Esophagus muscularis mucosa (tissue), 3 donors: ENCODE measurements around the gene TREML4.

Source experiments
- POLR2A ChIP-seq: fragments of 450-650 bp; IDR thresholded peaks from one replicate; pipeline ENCODE4 v1.6.1; 2017; ENCODE audit warnings: antibody characterized with exemption, moderate library complexity, mild to moderate bottlenecking, low read depth
- TF ChIP-seq, protein P1 (sequence below), 3 experiments: fragments of 200-600 bp in 2 of 3; fragments of 450-650 bp in 1 of 3; sonication (generic) in 2 of 3; IDR thresholded peaks; one replicate each; pipeline ENCODE4 v1.5.1; 2017 to 2019; ENCODE audit warnings: antibody characterized with exemption in 3 of 3, mild to moderate bottlenecking in 2 of 3, moderate library complexity in 1 of 3

DNA sequence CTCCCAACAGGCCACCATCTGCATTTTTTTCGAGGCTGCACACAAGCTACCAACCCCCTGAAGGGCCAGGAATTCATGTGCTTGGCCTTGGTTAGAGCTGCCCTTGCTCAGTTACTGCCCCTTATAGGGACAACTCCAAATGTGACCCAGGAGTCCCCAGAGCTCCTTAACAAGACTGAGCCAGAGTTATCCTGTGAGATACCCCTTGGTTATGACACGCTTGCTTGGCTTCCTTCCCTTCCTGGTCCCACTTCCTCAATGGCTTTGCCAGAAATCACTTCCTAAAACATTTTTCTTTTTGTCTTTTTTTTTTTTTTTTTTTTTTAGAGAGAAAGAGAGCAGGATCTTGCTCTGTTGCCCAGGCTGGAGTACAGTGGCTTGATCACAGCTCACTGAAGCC is 49.5 kb downstream of the TREML4 start:
- TF ChIP-seq, protein P1, sequence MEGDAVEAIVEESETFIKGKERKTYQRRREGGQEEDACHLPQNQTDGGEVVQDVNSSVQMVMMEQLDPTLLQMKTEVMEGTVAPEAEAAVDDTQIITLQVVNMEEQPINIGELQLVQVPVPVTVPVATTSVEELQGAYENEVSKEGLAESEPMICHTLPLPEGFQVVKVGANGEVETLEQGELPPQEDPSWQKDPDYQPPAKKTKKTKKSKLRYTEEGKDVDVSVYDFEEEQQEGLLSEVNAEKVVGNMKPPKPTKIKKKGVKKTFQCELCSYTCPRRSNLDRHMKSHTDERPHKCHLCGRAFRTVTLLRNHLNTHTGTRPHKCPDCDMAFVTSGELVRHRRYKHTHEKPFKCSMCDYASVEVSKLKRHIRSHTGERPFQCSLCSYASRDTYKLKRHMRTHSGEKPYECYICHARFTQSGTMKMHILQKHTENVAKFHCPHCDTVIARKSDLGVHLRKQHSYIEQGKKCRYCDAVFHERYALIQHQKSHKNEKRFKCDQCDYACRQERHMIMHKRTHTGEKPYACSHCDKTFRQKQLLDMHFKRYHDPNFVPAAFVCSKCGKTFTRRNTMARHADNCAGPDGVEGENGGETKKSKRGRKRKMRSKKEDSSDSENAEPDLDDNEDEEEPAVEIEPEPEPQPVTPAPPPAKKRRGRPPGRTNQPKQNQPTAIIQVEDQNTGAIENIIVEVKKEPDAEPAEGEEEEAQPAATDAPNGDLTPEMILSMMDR (IDR thresholded peaks at IDR 0.05): no peak
- TF ChIP-seq POLR2A: no peak
